GM12892 (cell line): Measurements from ENCODE around the gene SHROOM3.
"Not testable (repeated sequence)": the region's sequence is repeated elsewhere in the genome, so short reads cannot be mapped to it uniquely, and the experiment has no call there.

Source experiments
- POLR2A ChIP-seq: IDR thresholded peaks from 2 replicates; pipeline ENCODE4 v1.6.1; 2011; ENCODE audit warnings: low read depth, low read length, control low read depth
- POLR2AphosphoS5 ChIP-seq: IDR thresholded peaks from 2 replicates; pipeline ENCODE4 v1.6.1; 2011; ENCODE audit warnings: low read depth, low read length, control low read depth
- TAF1 ChIP-seq: IDR thresholded peaks from 2 replicates; pipeline ENCODE4 v1.6.1; 2011; ENCODE audit warnings: low read depth, mild to moderate bottlenecking, control low read depth, low read length, borderline replicate concordance

GRCh38 chr4:76608549-76608948 lies 173.5 kb downstream of the SHROOM3 start:
- not testable (repeated sequence) for TF ChIP-seq POLR2A, POLR2AphosphoS5, TAF1
